H1 (cell line): ENCODE measurements around the gene SLC20A1.

Experiments used
- CTCF ChIP-seq, 3 experiments: IDR thresholded peaks; 1 replicate in 2 of 3; 2 replicates in 1 of 3; pipeline versions ENCODE4 v1.5.1 to v1.6.1; 2011; ENCODE audit warnings: low read length in 3 of 3, mild to moderate bottlenecking in 3 of 3, inconsistent platforms in 2 of 3, low read depth in 1 of 3, moderate library complexity in 1 of 3; ENCODE audit not compliant: insufficient read depth in 1 of 3; ENCODE audit errors: control extremely low read depth in 1 of 3
- MAX ChIP-seq: IDR thresholded peaks from 2 replicates; pipeline ENCODE4 v1.6.1; 2012; ENCODE audit warnings: inconsistent platforms
- SP2 ChIP-seq: IDR thresholded peaks from 2 replicates; pipeline ENCODE4 v1.6.1; 2012; ENCODE audit warnings: mild to moderate bottlenecking, low read length, inconsistent platforms
- SP4 ChIP-seq: IDR thresholded peaks from 2 replicates; pipeline ENCODE4 v1.6.1; 2012; ENCODE audit warnings: low read length, inconsistent platforms
- SUZ12 ChIP-seq: fragments of 200-600 bp; sonication (generic); IDR thresholded peaks from 2 replicates; pipeline ENCODE4 v1.6.1; 2012; ENCODE audit warnings: mild to moderate bottlenecking, inconsistent platforms, low read length, moderate library complexity, mixed read lengths
- ZNF274 ChIP-seq: IDR thresholded peaks from 2 replicates; pipeline ENCODE4 v1.7.0; 2012; ENCODE audit warnings: low read length, borderline replicate concordance; ENCODE audit errors: extremely low read depth

GRCh38 chr2:112680666-112681101, 34.9 kb downstream of the SLC20A1 start:
- TF ChIP-seq SUZ12: no peak
- TF ChIP-seq MAX: no peak
- TF ChIP-seq SP2: no peak
- TF ChIP-seq SP4: no peak
- no peak for TF ChIP-seq ZNF274
- TF ChIP-seq CTCF (IDR thresholded peaks at IDR 0.05; ENCODE audit: control extremely low read depth in 1 of 3, insufficient read depth in 1 of 3, low read depth in 1 of 3, low read length in 3 of 3): no peak
